ENCODE results near the gene DDX60.
"Not testable (repeated sequence)": the region's sequence is repeated elsewhere in the genome, so short reads cannot be mapped to it uniquely, and the experiment has no call there.

The DDX60 gene

GRCh38 chr4:168285850-168286249 lies 32.7 kb downstream of the DDX60 start:
- not testable (repeated sequence) for DNase-seq

GRCh38 chr4:168279556-168279955 lies 39.0 kb downstream of the DDX60 start:
- DNase-seq, result no peak

- DNase-seq, result no peak
These were observed 42.7 kb downstream of the DDX60 start for GRCh38 chr4:168275836-168276235.

- DNase-seq, result no peak
These were observed 43.7 kb downstream of the DDX60 start for GRCh38 chr4:168274871-168275270.

- DNase-seq, result no peak
These were observed 44.7 kb downstream of the DDX60 start for GRCh38 chr4:168273838-168274237.

- no peak for DNase-seq
These were observed 46.1 kb downstream of the DDX60 start for GRCh38 chr4:168272488-168272887.

- no peak for DNase-seq
These were observed 48.7 kb downstream of the DDX60 start for GRCh38 chr4:168269896-168270295.

GRCh38 chr4:168265327-168265726 lies 53.2 kb downstream of the DDX60 start:
- DNase-seq, result no peak

GRCh38 chr4:168264903-168265302 lies 53.6 kb downstream of the DDX60 start:
- DNase-seq, result no peak

GRCh38 chr4:168263039-168263438 lies 55.5 kb downstream of the DDX60 start:
- no peak for DNase-seq

GRCh38 chr4:168259096-168259495 lies 59.5 kb downstream of the DDX60 start:
- DNase-seq, result no peak

- DNase-seq, result no peak
These were observed 60.8 kb downstream of the DDX60 start for GRCh38 chr4:168257768-168258167.

GRCh38 chr4:168248176-168248710 lies 70.3 kb downstream of the DDX60 start:
- DNase-seq, result no peak

- no peak for DNase-seq
These were observed 70.9 kb downstream of the DDX60 start for GRCh38 chr4:168247603-168248002.

- DNase-seq, result no peak
These were observed 76.6 kb downstream of the DDX60 start for GRCh38 chr4:168241953-168242352.

GRCh38 chr4:168240821-168241220 lies 77.7 kb downstream of the DDX60 start:
- no peak for DNase-seq

- DNase-seq, result no peak
These were observed 97.3 kb downstream of the DDX60 start for GRCh38 chr4:168221301-168221700.

GRCh38 chr4:168220893-168221292 lies 97.7 kb downstream of the DDX60 start:
- DNase-seq, result no peak

- no peak for DNase-seq
These were observed 99.9 kb downstream of the DDX60 start for GRCh38 chr4:168218645-168219044.

- not testable (repeated sequence) for DNase-seq
These were observed 105.0 kb downstream of the DDX60 start for GRCh38 chr4:168213511-168213910.

- no peak for DNase-seq
These were observed 105.9 kb downstream of the DDX60 start for GRCh38 chr4:168212656-168213055.

- DNase-seq, result no peak
These were observed 109.5 kb downstream of the DDX60 start for GRCh38 chr4:168208957-168209614.

- DNase-seq, result no peak
These were observed 115.2 kb downstream of the DDX60 start for GRCh38 chr4:168203233-168203911.

- DNase-seq, result no peak
These were observed 117.9 kb downstream of the DDX60 start for GRCh38 chr4:168200685-168201084.
